Peyer's patch (tissue), 4 donors: ENCODE data around the gene ADIPOR2.

ENCODE experiments used
- POLR2A ChIP-seq, 2 donors: fragments of 450-650 bp; IDR thresholded peaks; one replicate each; pipeline ENCODE4 v1.5.1; 2017; ENCODE audit warnings: antibody characterized with exemption in 2 of 2, mild to moderate bottlenecking in 2 of 2, moderate library complexity in 2 of 2
- TF ChIP-seq, protein P1 (sequence below), 6 experiments: fragments of 450-650 bp in 4 of 6; fragments of 200-600 bp in 2 of 6; sonication (generic) in 1 of 6; IDR thresholded peaks; one replicate each; pipeline ENCODE4 v1.5.1; 2017 to 2019; ENCODE audit warnings: antibody characterized with exemption in 6 of 6, mild to moderate bottlenecking in 3 of 6, moderate library complexity in 1 of 6

GRCh38 chr12:1723721-1724120 is 32.9 kb downstream of the ADIPOR2 start:
- TF ChIP-seq, protein P1, sequence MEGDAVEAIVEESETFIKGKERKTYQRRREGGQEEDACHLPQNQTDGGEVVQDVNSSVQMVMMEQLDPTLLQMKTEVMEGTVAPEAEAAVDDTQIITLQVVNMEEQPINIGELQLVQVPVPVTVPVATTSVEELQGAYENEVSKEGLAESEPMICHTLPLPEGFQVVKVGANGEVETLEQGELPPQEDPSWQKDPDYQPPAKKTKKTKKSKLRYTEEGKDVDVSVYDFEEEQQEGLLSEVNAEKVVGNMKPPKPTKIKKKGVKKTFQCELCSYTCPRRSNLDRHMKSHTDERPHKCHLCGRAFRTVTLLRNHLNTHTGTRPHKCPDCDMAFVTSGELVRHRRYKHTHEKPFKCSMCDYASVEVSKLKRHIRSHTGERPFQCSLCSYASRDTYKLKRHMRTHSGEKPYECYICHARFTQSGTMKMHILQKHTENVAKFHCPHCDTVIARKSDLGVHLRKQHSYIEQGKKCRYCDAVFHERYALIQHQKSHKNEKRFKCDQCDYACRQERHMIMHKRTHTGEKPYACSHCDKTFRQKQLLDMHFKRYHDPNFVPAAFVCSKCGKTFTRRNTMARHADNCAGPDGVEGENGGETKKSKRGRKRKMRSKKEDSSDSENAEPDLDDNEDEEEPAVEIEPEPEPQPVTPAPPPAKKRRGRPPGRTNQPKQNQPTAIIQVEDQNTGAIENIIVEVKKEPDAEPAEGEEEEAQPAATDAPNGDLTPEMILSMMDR (IDR thresholded peaks at IDR 0.05) = no peak
- TF ChIP-seq POLR2A (IDR thresholded peaks at IDR 0.05) = no peak
